ENCODE results near the gene PRR12.
"Not testable (repeated sequence)": the region's sequence is repeated elsewhere in the genome, so short reads cannot be mapped to it uniquely, and the experiment has no call there.

The PRR12 gene

GRCh38 chr19:49624967-49625910 lies 34.3 kb downstream of the PRR12 start:
- no peak for DNase-seq

GRCh38 chr19:49626226-49626625 lies 35.2 kb downstream of the PRR12 start:
- no peak for DNase-seq

- DNase-seq = no peak
Measured at GRCh38 chr19:49629659-49630058, 38.7 kb downstream of the PRR12 start.

GRCh38 chr19:49631014-49631588 lies 40.1 kb downstream of the PRR12 start:
- no peak for DNase-seq

- no peak for DNase-seq
Measured at GRCh38 chr19:49631610-49632192, 40.7 kb downstream of the PRR12 start.

GRCh38 chr19:49632576-49632975 lies 41.6 kb downstream of the PRR12 start:
- DNase-seq = no peak

GRCh38 chr19:49633273-49633672 lies 42.3 kb downstream of the PRR12 start:
- not testable (repeated sequence) for DNase-seq

- DNase-seq = no peak
Measured at GRCh38 chr19:49635530-49636232, 44.7 kb downstream of the PRR12 start.

- no peak for DNase-seq
Measured at GRCh38 chr19:49636233-49636932, 45.4 kb downstream of the PRR12 start.

GRCh38 chr19:49637821-49638738 lies 47.1 kb downstream of the PRR12 start:
- no peak for DNase-seq

GRCh38 chr19:49639401-49640112 lies 48.6 kb downstream of the PRR12 start:
- DNase-seq = no peak

GRCh38 chr19:49640113-49640898 lies 49.3 kb downstream of the PRR12 start, which contains the start of gene RRAS:
Gene RRAS (minus strand): TSS chr19:49640143. CDS start chr19:49640098, 45 bp downstream.
- peak; percentile 100 for DNase-seq

GRCh38 chr19:49641688-49642491 lies 50.9 kb downstream of the PRR12 start, which contains the start of gene SCAF1:
Gene SCAF1 (plus strand): TSS chr19:49642209. CDS start chr19:49645027, 2,818 bp downstream.
- DNase-seq = peak; percentile 98

- no peak for DNase-seq
Measured at GRCh38 chr19:49642492-49643035, 51.6 kb downstream of the PRR12 start.

- DNase-seq = no peak
Measured at GRCh38 chr19:49643466-49643865, 52.5 kb downstream of the PRR12 start.

- no peak for DNase-seq
Measured at GRCh38 chr19:49645592-49645991, 54.6 kb downstream of the PRR12 start.

- DNase-seq = no peak
Measured at GRCh38 chr19:49645995-49646394, 55.0 kb downstream of the PRR12 start.

GRCh38 chr19:49646586-49646985 lies 55.6 kb downstream of the PRR12 start:
- no peak for DNase-seq
